CD4-positive, alpha-beta T cell (primary cell): ENCODE data around the gene CACNA2D3. TPM values are rescaled to one million over a fixed set of nuclear protein-coding genes. Genes with fewer than 3 reads are reported as not detected.

Experiments used
- ATAC-seq: fragments of 200-7000 bp; cut with Tn5 transposase; one replicate; pipeline ENCODE4 v1.10.0; 2022; ENCODE audit warnings: mild to moderate bottlenecking; ENCODE audit not compliant: poor library complexity
- CTCF ChIA-PET: fragments of 350-600 bp; sonication (Branson Sonifier 250); formaldehyde crosslinking; loops from one replicate; lab custom pipeline; 2021; ENCODE audit warnings: antibody characterized with exemption, inconsistent platforms; lab: Charles Lee
- POLR2A ChIA-PET: fragments of 350-600 bp; sonication (Branson Sonifier 250); formaldehyde crosslinking; loops from one replicate; lab custom pipeline; 2021; ENCODE audit warnings: antibody characterized with exemption, inconsistent platforms; lab: Charles Lee
- DNase-seq, 14 experiments: peaks; one replicate each; pipeline ENCODE4 v3.0.0-alpha.2; 2013 to 2020; ENCODE audit warnings: mixed read lengths in 2 of 14
- H3K27ac ChIP-seq, 2 donors: one replicate each; pipeline versions ENCODE4 v1.5.1 to v1.7.0; 2013; ENCODE audit warnings: low read length in 2 of 2, low read depth in 1 of 2, mild to moderate bottlenecking in 1 of 2
- H3K27me3 ChIP-seq, 2 experiments: 1 replicate in 1 of 2; 2 replicates in 1 of 2; pipeline versions ENCODE4 v1.6.1 to v1.7.0; 2013; ENCODE audit warnings: low read length in 2 of 2, control low read depth in 1 of 2, mild to moderate bottlenecking in 1 of 2, moderate library complexity in 1 of 2; ENCODE audit not compliant: insufficient read depth in 2 of 2, control insufficient read depth in 1 of 2
- H3K36me3 ChIP-seq: one replicate; pipeline ENCODE4 v1.6.1; 2013; ENCODE audit warnings: low read length, control low read depth; ENCODE audit not compliant: insufficient read depth
- H3K4me1 ChIP-seq: one replicate; pipeline ENCODE4 v1.6.1; 2013; ENCODE audit warnings: low read length, control low read depth; ENCODE audit not compliant: insufficient read depth
- H3K4me3 ChIP-seq: one replicate; pipeline ENCODE4 v1.5.1; 2013; ENCODE audit warnings: mild to moderate bottlenecking, low read length, moderate library complexity
- H3K9me3 ChIP-seq, 2 experiments: 1 replicate in 1 of 2; 2 replicates in 1 of 2; pipeline versions ENCODE4 v1.6.1 to v1.7.0; 2013; ENCODE audit warnings: low read length in 2 of 2, mild to moderate bottlenecking in 2 of 2, control low read depth in 1 of 2, moderate library complexity in 1 of 2; ENCODE audit not compliant: control insufficient read depth in 1 of 2, insufficient read depth in 1 of 2
- H3K27ac Mint-ChIP-seq: one replicate; pipeline ENCODE4 v1.8.0; 2020; ENCODE audit warnings: mixed read lengths
- H3K27me3 Mint-ChIP-seq: one replicate; pipeline ENCODE4 v1.8.0; 2021; ENCODE audit warnings: mixed read lengths
- H3K36me3 Mint-ChIP-seq: one replicate; pipeline ENCODE4 v1.8.0; 2021; ENCODE audit warnings: low read depth, mixed read lengths
- H3K4me1 Mint-ChIP-seq: one replicate; pipeline ENCODE4 v1.8.0; 2021; ENCODE audit warnings: low read depth, mixed read lengths
- H3K4me3 Mint-ChIP-seq: one replicate; pipeline ENCODE4 v1.8.0; 2020; ENCODE audit warnings: mild to moderate bottlenecking, mixed read lengths
- H3K9me3 Mint-ChIP-seq: one replicate; pipeline ENCODE4 v1.8.0; 2020; ENCODE audit warnings: mixed read lengths
- CTCF ChIP-seq: fragments of 200-600 bp; IDR thresholded peaks from one replicate; pipeline ENCODE4 v1.8.0; 2022; ENCODE audit warnings: antibody characterized with exemption, mild to moderate bottlenecking
- intact Hi-C, 2 experiments: fragments of 100-400 bp; cut with DNase I in 1 of 2; cut with micrococcal nuclease in 1 of 2; formaldehyde crosslinking; loops; one replicate each; pipeline versions ENCODE4 v1.15.1 to v1.9.0; 2023 to 2025; cut with DNase I, micrococcal nuclease
- total RNA-seq, 174 experiments: library from RNA in 2 of 174; stranded (reverse) in 2 of 174; gene quantifications; one replicate each; pipeline ENCODE4 v1.2.3 and lab custom pipeline; 2021 to 2026

Gene CACNA2D3
- total RNA-seq, 2 experiments from 2014 or later, result 0.08 TPM; not detected in 1

GRCh38 chr3:54895613-54896012 lies 773.3 kb downstream of the CACNA2D3 start:
- Mint-ChIP-seq H3K36me3 (no peaks in the 10 kb centered on the region), H3K27me3 (no peaks in the 10 kb centered on the region)
- intact Hi-C loops, result no loop called here

GRCh38 chr3:54897028-54897711 lies 774.8 kb downstream of the CACNA2D3 start:
- no peaks in the 10 kb centered on the region for H3K9me3 Mint-ChIP-seq
- intact Hi-C loops, result no loop called here
- H3K4me3 ChIP-seq, result no peak overlapping the region
- POLR2A ChIA-PET, result no interaction called here
- H3K27ac Mint-ChIP-seq, result no peak overlapping the region
- no peak for TF ChIP-seq CTCF
- H3K4me1 Mint-ChIP-seq, result no peaks in the 10 kb centered on the region
- ATAC-seq, result no peak
- no peaks in the 10 kb centered on the region for H3K36me3 ChIP-seq
- CTCF ChIA-PET, result no interaction called here
- H3K27me3 Mint-ChIP-seq, result no peaks in the 10 kb centered on the region
- no peaks in the 10 kb centered on the region for H3K4me1 ChIP-seq
- H3K36me3 Mint-ChIP-seq, result no peaks in the 10 kb centered on the region
- no peak for DNase-seq
- H3K9me3 ChIP-seq, result no peaks in the 10 kb centered on the region
- no peak overlapping the region for H3K4me3 Mint-ChIP-seq
- H3K27me3 ChIP-seq, result no peaks in the 10 kb centered on the region
- no peak overlapping the region for H3K27ac ChIP-seq

More at GRCh38 chr3:54895613-54896012, 773.3 kb downstream of the CACNA2D3 start:
- Mint-ChIP-seq H3K4me1 (no peaks in the 10 kb centered on the region), H3K27ac (no peak overlapping the region), H3K4me3 (no peak overlapping the region), H3K9me3 (no peaks in the 10 kb centered on the region)
- H3K27ac ChIP-seq, result no peak overlapping the region
- ATAC-seq (no peak), DNase-seq (no peak)
- no peaks in the 10 kb centered on the region for H3K36me3 ChIP-seq
- ChIA-PET POLR2A (no interaction called here), CTCF (no interaction called here)
- no peaks in the 10 kb centered on the region for H3K4me1 ChIP-seq
- no peak overlapping the region for H3K4me3 ChIP-seq
- H3K9me3 ChIP-seq, result peaks cover 0 to 7% of the 10 kb centered on the region in 2 experiments
- H3K27me3 ChIP-seq, result no peaks in the 10 kb centered on the region
- TF ChIP-seq CTCF, result no peak

GRCh38 chr3:54899273-54899672 lies 776.9 kb downstream of the CACNA2D3 start:
- Histone ChIP-seq H3K4me1 (no peaks in the 10 kb centered on the region), H3K27ac (no peak overlapping the region), H3K4me3 (no peak overlapping the region), H3K36me3 (no peaks in the 10 kb centered on the region), H3K27me3 (no peaks in the 10 kb centered on the region), H3K9me3 (no peaks in the 10 kb centered on the region)
- Mint-ChIP-seq H3K9me3 (no peaks in the 10 kb centered on the region), H3K27ac (no peak overlapping the region), H3K4me1 (no peaks in the 10 kb centered on the region), H3K27me3 (no peaks in the 10 kb centered on the region), H3K4me3 (no peak overlapping the region), H3K36me3 (no peaks in the 10 kb centered on the region)
- TF ChIP-seq CTCF, result no peak
- intact Hi-C loops, result no loop called here
- CTCF ChIA-PET, result no interaction called here
- no peak for ATAC-seq
- no peak for DNase-seq
- POLR2A ChIA-PET, result no interaction called here
